Activated CD4-positive, alpha-beta T cell treated with anti-CD3 and anti-CD28 coated beads, Interleukin-2, Interleukin-6, amounts not matched to agents 100 ng/mL and 50 ng/mL, durations not matched to agents 16 hours and 8 hours (primary cell): ENCODE measurements around the gene HPS4.

Experiments
- DNase-seq: peaks from one replicate; pipeline ENCODE4 v3.0.0-alpha.2; 2020

HPS4 gene

DNA sequence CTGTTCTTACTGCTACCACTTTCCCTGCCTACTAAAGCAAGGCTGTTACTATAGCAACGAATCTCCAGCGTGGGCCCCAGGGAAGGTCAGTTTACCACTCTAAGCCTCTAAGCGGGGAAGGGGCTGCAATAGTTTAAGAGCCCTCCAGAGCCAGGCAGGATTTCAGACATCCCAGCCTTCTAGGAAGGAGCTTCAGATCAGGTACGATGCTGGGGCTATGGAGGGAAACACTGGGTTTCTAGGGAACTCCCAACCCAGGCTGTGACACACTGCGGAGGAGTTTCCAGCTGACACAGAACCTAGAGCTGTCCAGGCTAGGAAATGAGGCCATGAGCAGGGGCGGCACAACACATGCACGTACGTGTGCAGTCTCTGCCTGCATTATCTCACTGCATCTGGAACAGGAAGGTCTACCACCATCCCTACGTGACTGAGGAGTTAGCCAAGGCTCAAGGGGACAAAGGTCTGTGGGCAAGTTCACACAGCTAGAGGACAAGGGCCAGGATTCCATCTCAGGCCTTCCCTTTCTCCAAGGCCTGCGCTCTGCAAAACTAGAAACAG is 20.4 kb downstream of the HPS4 start:
- no peak for DNase-seq

DNA sequence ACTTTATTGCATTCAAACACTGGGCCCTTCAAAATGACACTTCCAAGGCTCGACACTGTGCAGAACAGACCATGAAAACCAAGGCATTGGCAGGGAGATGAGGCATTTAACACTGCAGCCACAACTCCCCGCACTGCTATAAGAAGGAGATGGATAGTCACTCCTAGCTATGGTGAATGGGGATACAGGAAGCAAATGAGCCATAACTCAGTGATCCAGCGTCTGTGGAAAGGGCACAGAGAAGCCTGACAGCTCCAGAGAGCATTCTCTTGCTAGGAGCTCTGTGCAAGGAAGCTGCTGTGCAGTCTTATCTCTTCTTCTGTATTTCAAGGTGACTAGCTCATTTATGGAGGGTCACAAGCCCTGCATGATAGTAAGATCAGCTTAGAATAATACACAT is 20.9 kb downstream of the HPS4 start:
- no peak for DNase-seq

DNA sequence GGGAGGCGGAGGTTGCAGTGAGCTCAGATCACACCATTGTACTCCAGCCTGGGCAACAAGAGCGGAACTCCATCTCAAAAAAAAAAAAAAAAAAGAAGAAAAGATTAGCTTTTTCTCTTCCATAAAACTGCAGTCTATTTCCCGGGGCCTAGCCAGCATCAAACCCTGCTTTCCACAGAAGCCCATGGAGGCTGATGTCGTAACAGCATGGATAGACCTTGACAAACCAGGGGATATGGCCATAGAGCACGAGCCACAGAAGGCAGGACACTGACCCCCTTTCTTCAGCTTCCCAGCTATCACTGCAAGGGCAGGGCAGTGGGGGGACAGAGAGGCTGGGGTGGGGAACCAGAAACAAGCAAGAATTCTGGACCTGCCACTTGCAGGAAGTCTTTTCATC is 21.5 kb downstream of the HPS4 start:
- DNase-seq: no peak

DNA sequence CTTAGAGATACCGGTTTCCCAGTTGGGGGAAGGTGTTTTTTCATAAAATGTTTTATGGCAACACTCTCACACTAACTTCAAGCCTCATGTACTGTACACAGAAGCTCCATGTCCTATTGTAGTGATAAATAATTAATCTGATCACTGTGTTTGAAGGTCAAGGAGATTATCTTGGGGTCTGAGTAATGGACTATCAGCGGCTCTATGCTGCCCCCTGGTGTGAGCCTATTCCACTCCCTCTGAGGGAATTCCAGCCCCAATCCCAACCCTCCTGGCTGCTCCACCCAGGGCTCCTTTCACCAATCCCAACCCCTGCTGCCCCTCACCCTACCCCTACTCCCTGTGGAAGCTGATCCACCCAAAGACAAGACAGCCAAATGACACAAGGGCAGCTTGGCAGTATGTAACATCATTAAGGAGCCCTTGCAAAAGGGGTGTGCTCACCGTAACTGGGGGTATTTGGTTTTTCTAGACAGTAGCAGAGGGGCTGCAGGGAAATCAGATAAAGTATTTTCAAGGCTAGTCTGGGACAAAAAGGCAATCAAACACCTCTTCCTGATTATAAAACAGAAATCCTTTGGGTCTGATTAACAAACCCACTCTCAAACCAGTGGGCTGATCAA is 22.3 kb downstream of the HPS4 start:
- peak; percentile 40 for DNase-seq

DNA sequence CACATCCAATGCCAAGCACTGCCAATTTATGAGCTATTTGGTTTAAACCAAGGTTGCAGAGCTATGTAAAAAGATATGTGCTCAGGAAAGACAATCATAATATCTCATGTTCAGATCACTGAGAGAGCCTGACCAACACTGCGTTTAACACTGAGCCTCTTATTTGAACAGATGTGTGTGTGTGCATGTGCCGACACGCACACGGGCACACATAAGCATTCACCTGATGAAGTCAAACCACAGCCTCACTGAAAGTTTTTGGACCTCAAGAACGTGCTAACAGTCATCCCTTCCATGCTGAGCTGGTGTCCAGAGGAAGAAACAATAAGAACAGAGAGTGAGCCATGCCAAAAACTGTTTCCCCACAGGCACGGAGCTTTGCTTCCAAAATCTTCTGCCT is 23.4 kb downstream of the HPS4 start:
- no peak for DNase-seq

DNA sequence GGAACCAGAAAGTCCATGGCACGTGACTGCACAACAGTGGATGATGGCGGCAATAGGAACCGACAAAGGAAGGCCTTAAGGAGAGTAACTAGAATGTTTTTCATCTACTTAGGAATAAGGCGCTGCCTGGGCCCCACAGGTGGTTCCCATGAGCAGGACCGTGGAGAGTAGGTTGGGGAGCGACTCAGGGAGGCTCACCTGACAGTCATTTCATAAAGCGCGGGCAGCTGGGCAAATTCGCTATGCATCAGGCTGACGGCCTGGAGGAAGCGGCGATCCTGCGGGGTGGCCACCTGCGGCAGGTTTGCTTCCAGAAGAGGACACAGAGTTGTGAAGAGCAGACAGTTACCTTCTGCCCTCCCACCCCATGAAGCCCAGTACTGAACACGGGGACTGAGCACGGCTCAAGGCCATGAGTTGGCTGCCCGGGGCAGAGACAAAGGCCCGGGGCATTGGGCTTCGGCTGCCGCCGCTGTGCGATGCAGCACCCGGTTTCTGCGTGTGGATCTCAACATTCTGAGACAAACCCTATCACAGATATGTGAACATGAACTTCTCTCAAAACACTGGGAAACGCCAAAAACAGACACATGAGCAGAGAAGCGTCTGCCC is 25.8 kb downstream of the HPS4 start:
- DNase-seq: no peak

DNA sequence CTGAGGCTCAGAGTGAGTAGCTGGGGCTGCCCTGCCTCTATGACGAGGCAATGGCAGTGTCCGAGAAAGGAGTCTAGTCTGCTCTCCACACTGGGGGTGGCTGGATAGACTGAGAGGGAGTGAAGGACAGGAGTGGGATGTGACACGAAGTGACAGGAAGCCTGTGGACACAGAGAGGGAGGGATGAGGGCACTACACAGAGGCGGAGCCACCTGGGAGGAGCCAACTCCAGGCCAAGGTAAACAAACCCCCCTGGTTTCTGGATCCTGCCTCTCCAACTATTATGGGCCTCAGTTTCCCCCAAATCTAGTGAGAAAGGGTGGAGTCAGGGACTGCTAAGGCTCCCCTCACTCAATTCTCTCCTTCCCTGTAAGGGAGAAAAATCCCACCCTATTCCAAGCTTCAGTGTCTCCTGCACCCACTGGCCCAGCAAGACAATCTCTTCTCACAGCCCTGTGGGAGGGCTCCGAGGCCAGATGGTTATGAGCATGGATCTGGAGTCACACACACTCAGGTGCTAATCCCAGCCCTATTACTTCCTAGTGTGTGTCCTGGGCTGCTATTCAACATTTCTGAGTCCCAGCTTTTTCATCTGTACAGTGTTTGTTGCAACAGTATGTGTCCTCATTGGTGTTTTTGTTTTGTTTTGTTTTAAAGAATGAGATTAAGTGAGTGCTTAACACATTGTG is 29.6 kb downstream of the HPS4 start:
- no peak for DNase-seq

DNA sequence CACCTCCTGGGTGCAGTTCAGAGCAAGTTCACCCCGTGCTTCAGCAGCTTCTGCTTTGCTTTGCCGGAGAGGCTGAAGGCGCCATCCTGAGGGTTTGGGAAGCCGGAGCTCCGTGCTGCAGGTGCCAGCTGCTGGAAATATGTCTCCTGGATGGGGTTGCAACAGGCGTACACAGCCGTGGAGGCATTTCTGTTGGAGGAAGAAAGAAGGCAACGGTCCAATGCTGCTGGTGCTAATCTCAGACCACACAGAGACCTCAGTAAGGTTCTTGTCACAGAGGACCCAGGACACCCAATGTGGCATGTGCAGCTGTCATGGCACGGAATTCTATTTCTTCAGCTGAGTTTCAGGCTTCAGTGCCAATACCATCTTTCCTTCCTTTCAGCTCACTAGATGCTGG is 30.4 kb downstream of the HPS4 start:
- DNase-seq: no peak

DNA sequence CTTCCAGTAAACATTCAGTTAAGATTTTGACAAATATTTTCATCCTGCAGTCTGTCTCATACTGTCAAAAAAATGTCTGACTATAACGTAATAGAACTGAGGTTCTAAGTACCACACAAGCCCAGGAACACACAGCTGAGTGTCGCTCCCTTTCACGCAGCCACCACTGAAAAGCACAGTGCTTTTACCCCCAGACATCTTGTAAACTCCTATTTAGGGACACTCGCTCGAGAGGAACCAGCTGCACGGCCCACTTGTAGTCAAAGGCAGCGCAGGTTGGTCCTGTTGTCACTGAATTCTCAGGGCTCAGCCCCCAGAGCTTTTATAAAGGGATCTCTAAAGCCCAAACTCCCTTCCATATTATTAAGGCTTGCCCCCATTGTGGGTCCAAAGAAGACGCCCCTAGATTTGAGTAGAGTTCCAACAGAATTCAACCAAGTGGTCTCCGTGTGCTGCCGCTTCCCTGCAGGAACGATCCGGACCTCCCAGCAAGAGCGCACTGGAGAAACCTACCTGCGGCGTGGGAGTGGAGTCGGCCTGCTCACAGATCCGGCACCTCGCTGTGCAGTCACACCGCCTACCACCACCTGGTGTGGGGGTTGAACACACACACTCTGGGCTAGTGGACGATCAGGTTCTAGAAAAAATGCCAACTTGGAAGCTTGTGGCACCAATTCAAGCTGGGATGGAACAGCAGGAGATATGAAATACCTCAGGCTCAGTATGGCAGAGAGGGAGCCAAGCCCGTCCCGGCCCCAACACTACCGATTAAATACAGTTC is 31.2 kb downstream of the HPS4 start:
- DNase-seq: no peak

DNA sequence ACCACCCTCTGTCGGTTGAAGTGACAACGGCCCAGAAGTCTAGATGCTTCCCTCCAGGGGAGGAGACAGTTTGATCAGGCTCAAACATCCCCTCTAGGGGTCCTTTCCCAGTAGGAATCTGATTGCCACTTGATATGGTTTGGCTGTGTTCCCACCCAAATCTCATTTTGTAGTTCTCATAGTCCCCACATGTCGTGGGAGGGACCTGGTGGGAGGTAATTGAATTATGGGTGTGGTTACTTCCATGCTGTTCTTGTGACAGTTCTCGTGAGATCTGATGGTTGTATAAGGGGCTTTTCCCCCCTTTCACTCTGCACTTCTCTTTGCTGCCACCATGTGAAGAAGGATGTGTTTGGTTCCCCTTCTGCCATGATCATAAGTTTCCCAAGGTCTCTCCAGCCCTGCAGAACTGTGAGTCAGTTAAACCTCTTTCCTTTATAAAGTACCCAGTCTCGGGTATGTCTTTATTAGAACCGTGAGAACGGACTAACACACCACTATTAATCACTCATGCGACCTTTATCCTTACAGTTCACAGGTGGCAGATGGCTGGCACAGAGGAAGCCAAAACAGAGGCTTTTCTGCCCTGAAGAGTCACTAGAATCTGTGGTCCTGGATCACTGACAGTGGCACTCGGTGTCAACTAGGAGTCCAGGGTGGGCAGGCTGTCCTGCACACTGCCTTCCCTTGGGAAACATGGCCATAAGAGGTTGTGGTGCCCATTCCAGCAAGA is 33.0 kb downstream of the HPS4 start:
- no peak for DNase-seq

DNA sequence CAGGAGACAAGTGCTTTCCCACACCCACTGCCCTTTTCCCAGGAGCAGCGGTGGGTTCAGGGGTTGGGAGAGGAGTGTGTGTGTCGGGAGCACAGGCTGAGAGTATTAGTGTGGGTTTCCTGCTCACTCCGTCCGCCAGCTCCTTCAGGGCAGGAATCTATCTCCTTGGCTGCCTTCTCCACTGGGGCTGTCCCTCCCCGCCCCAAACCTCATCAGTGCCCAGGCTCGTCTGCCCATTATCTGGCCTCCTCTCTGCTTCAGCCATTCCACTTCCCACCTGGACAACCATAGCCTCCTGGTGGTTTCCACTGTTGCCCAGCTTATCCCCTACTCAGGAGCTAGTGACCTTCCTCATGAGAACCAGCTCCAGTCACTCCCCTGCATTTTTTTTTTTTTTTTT is 34.6 kb downstream of the HPS4 start:
- no peak for DNase-seq

DNA sequence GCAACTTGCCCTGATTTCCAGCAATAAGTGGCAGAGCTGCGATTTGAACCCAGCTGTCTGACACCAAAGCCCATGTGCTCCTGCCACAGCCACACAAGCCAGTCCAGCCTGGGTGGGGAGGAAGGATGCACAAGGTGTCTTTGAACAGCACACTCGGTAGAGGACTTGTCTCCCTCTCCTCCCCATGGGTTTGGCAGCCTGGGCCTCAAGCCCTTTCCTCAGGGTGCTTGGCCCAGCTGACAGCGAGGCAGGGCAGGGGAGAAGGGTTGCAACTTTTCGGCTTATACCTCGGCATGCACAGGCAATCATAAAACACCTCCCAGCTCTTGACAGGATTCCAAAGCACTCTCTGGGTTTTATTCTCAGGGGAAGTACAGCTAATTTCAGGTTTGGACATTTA is 35.2 kb downstream of the HPS4 start:
- DNase-seq: no peak

DNA sequence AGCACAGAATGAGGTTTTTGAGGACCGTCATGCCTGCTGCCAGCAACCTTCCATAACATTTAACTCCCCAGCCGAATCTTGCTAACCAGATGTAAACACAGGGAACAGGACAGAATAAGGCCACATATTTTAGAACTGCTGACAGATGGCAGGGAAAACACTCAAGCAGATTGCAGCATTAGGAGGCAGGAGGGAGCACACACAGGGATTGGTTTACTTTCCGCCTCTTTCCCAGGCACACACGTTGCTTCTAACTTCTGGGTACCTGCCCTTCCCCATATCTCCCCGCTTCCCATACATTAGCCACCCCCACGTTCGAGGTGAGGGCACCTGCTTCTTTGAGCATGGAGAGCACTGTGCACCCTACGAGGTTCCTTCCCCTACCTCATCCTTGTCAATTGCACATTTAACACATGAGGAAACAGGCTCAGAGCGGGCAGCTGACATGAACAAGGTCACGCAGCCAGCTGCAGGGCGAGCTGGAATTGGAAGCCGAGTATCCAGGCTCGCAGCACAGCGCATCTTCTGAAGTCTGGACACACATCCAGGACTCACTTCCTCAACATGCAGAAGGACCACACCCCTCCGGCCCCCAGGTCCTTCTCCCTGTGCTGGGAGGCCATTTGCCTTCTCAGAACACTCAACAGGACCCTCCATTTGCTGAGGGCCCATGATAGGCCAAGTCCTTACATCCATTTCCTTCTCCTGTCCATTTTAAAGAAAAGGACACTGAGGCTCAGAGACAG is 35.8 kb downstream of the HPS4 start:
- DNase-seq: no peak

DNA sequence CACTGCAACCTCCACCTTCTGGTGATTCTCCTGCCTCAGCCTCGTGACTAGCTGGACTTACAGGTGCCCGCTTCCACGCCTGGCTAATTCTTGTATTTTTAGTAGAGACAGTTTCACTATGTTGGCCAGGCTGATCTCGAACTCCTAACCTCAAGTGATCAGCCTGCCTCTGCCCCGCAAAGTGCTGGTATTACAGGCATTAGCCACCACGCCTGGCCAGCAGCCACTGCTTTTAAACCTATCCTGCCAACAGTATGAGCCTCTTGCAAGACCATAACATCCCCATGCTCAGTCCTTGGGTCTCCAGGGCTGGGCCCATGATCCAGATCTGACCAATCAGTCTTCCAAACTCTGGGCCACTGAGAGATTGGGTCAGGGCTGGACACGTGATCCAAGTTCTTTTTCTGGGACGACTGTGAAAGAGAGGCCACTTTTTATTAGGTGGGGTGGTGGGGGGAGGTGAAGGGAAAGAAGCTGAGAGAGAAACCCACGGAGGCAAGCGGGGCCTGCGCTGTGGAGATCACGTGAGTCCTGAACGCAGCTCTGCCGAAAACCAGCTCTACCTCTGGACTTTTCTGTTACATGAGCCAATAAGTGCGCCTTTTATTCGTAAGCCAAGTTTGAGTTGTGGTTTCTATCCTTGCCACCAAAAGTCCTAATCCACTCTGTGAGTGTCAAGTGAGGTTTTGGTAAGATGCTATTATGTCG is 36.6 kb downstream of the HPS4 start:
- no peak for DNase-seq

DNA sequence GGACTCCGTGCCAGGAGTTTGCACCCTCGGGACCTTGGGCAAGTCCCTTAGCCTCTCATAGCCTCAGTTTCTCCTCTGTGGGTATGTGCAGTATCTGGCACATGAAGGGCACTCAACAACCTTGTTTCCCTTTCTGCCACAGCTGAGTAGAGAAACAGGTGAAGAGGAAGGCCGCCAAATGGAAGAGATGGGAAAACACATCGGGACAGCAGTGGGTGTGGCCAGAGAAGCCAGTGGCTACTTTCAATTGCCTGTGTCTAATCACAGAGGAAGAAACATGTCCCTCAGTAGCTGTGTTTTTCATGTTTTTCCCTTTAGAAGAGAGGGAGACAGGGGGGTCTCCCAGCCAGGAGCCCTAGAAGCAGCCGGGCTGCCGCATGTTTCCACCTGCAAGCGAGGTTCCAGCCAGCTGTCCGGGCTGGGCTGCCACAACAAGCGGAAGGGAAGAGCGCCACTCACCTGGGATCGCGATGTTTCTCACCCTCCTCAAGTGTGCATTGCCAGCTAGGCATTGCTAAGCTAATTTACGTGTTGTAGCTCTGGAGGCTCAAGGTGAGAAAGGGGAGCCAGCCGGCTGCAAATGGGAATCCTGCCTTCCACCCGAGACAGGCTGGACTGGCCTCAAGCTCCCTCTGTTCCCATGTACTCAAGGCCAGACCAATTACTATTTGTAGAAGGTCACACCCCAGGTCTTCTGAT is 37.9 kb downstream of the HPS4 start:
- no peak for DNase-seq

DNA sequence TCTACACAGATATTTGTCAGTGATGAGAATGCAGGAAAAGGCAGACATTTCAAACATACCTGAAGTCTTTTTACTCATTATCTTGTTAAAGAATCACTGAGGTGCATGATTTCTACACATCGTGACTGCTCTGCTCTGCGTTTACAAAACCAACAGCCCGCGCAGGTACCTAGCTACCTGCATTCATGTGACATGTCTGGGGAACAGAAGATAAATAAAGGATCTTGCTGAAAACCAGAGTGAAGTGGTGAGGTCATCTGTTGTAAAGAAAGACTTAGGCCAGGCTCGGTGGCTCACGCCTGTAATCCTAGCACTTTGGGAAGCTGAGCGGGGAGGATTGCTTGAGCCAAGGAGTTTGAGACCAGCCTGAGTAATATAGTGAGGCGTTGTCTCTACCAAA is 38.8 kb downstream of the HPS4 start:
- DNase-seq: no peak

DNA sequence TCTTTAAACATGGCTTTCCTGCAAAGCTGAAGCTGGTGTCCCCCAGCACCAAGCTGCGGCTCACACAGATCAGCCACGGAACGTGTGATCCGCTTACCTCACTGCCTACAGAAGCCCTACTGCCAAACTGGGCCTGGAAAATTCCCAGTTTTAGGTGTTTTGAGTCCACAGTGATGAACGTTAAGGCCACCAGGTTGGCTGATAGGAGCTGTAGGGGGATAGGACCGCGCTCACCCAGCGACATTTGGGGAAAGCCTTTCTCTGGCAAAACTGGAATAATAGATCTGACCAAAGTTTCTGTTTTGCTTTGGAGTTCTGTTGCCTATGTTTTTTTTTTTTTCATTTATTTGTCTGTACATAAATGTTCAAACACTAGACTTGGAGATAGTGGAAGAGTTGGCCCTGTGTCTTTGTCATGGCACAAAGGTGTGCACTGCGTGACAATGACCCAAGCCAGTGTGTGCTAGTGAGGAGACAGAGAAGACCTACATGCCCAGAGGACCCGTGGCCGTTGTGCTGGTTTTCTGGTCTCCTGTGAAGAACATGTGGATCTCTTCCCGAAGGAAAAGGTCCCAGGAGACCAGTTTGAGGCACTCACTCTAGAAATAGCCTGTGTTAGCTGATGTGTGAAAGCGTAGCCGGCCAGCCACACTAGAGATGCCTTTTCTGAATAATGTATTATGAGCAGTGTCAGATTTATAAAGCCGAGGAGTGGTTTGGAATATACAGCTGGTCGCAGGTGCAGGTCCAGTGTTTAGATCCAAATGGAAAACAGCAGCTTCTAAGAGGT is 39.5 kb downstream of the HPS4 start:
- DNase-seq: no peak

DNA sequence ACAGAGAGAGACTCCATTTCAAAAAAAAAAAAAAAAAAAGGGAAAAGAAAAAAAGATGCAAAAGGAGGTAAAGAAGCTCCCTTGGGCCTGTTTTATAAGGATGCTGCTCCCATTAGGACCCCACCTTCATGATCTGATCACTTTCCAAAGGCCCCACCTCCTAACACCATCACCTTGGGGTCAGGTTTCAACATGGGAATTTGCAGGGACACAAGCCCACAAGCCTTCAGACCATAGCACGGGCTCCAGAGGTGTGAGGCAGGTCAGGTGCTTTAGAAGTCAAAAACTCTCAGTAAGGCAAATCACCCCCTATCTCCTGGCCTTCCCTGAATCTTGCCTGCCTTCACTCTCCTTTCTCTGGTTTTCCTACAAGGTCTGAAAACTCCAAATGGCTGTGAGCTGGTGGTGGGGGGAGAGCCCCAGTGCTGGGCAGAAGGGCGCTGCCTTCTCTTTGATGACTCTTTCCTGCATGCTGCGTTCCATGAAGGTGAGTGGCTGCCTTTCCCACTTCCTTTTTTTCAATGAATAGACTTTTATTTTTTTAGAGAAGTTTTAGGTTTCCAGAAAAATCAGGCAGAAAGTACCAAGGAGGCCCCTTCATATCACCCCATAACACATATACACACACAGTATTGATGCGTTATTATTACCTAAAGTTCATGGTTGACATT is 41.4 kb downstream of the HPS4 start:
- DNase-seq: no peak

DNA sequence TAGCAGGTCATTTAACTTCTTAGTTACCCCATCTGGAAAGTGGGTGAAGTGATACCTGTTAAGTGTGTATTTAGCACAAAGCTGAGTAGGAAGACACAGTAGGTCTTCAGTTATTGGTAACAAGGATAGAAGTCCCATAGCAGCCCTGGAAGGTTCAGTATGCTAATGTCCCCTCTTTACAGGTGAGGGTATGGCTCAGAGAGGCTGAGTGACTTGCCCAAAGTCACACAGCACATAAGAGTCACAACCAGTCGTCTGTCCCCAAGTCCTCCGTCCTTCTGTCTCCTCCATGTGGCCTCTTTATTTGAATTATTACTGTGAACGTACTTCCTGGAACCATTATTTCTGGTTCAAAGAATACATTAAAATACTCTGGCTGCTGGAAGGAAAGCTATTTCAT is 44.0 kb downstream of the HPS4 start:
- no peak for DNase-seq
